PC-3 (cell line): ENCODE results near the gene OR5H15. TPM values are rescaled to one million over a fixed set of nuclear protein-coding genes. Genes with fewer than 3 reads are reported as not detected.

Experiments
- ATAC-seq: fragments of 200-7000 bp; cut with Tn5 transposase; 2 replicates; pipeline ENCODE4 v1.9.1; 2020; ENCODE audit warnings: mild to moderate bottlenecking, moderate library complexity
- BruUV-seq: library from RNA; stranded (reverse); fragments of 400-500 nt; replicated peaks from 2 replicates; lab custom pipeline; 2021; lab: Mats Ljungman, UMichigan
- CTCF ChIA-PET: fragments of 300-600 bp; sonication (Branson Sonifier 250); formaldehyde crosslinking; loops from one replicate; lab custom pipeline; 2022; ENCODE audit warnings: antibody characterized with exemption; lab: Charles Lee
- POLR2A ChIA-PET: fragments of 300-600 bp; sonication (Branson Sonifier 250); formaldehyde crosslinking; loops from one replicate; lab custom pipeline; 2022; ENCODE audit warnings: antibody characterized with exemption; ENCODE audit not compliant: unreplicated experiment; lab: Charles Lee
- DNase-seq: peaks from one replicate; pipeline ENCODE4 v3.0.0-alpha.2; 2015
- H2AFZ ChIP-seq: fragments of 300-600 bp; sonication (generic); 2 replicates; pipeline ENCODE4 v1.6.0; 2016; ENCODE audit warnings: antibody characterized with exemption, low read length
- H3F3A ChIP-seq: fragments of 300-600 bp; sonication (generic); one replicate; pipeline ENCODE4 v1.6.0; 2017; ENCODE audit warnings: antibody characterized with exemption, low read length, control low read depth, mild to moderate bottlenecking; ENCODE audit not compliant: unreplicated experiment
- H3K27ac ChIP-seq: fragments of 300-600 bp; sonication (generic); 2 replicates; pipeline ENCODE4 v1.5.1; 2016; ENCODE audit warnings: mild to moderate bottlenecking, low read length
- H3K27me3 ChIP-seq: fragments of 300-600 bp; sonication (generic); 2 replicates; pipeline ENCODE4 v1.6.1; 2016; ENCODE audit warnings: low read length, mixed read lengths
- H3K36me3 ChIP-seq: fragments of 300-600 bp; sonication (generic); 2 replicates; pipeline ENCODE4 v1.6.1; 2016; ENCODE audit warnings: low read depth, mixed run types, low read length, mixed read lengths
- H3K4me1 ChIP-seq: fragments of 300-600 bp; sonication (generic); 2 replicates; pipeline ENCODE4 v1.5.1; 2016; ENCODE audit warnings: low read length; ENCODE audit not compliant: insufficient read depth
- H3K4me2 ChIP-seq: fragments of 300-600 bp; sonication (generic); 2 replicates; pipeline ENCODE4 v1.6.0; 2016; ENCODE audit warnings: low read length
- H3K4me3 ChIP-seq: fragments of 300-600 bp; sonication (generic); 2 replicates; pipeline ENCODE4 v1.5.1; 2016; ENCODE audit warnings: mild to moderate bottlenecking, low read length, mixed read lengths
- H3K79me2 ChIP-seq: fragments of 300-600 bp; sonication (generic); 2 replicates; pipeline ENCODE4 v1.6.1; 2017; ENCODE audit warnings: low read length, mixed read lengths
- H3K9ac ChIP-seq: fragments of 300-600 bp; sonication (generic); 2 replicates; pipeline ENCODE4 v1.6.0; 2016; ENCODE audit warnings: mild to moderate bottlenecking, low read length
- H3K9me2 ChIP-seq: fragments of 300-600 bp; sonication (generic); replicated peaks from 2 replicates; pipeline ENCODE4 v1.6.1; 2016; ENCODE audit warnings: mixed run types, low read length, mixed read lengths
- H3K9me3 ChIP-seq: fragments of 300-600 bp; sonication (generic); 2 replicates; pipeline ENCODE4 v1.6.1; 2016; ENCODE audit warnings: low read length, mixed read lengths
- H4K20me1 ChIP-seq: fragments of 300-600 bp; sonication (generic); 2 replicates; pipeline ENCODE4 v1.6.1; 2016; ENCODE audit warnings: low read length, mixed read lengths
- EZH2 ChIP-seq: fragments of 300-600 bp; sonication (generic); IDR thresholded peaks from one replicate; pipeline ENCODE4 v1.6.1; 2017; ENCODE audit warnings: antibody characterized with exemption, mild to moderate bottlenecking, low read length; ENCODE audit not compliant: unreplicated experiment
- EZH2phosphoT487 ChIP-seq: fragments of 300-600 bp; sonication (generic); IDR thresholded peaks from 2 replicates; pipeline ENCODE4 v1.6.1; 2018; ENCODE audit warnings: mild to moderate bottlenecking, antibody characterized with exemption, low read length, borderline replicate concordance
- intact Hi-C: fragments of 100-400 bp; cut with micrococcal nuclease; formaldehyde crosslinking; loops from 2 replicates; pipeline ENCODE4 v1.9.0; 2023
- total RNA-seq: library from RNA; depleted of rRNA; stranded (reverse); fragments of >200 nt; gene quantifications from 2 replicates; pipeline ENCODE4 v1.2.3, GENCODE V29; 2014; rRNA removed
- TF ChIP-seq, protein P1 (sequence below): fragments of 300-600 bp; sonication (generic); conservative IDR thresholded peaks from 2 replicates; pipeline ENCODE4 v1.5.1; 2017; ENCODE audit warnings: antibody characterized with exemption, low read depth, mild to moderate bottlenecking, low read length

Gene OR5H15
- total RNA-seq, 1 experiment from 2014 or later, result not detected

- DNase-seq, result no peak
- Histone ChIP-seq H3K4me1 (no peaks in the 10 kb centered on the region), H3K9me2 (no peaks in the 10 kb centered on the region), H3K9me3 (no peaks in the 10 kb centered on the region), H3K27me3 (peaks cover 9% of the 10 kb centered on the region; the same call in 1 of the 2 replicates), H4K20me1 (no peaks in the 10 kb centered on the region), H3K27ac (no peak overlapping the region), H3K9ac (no peak overlapping the region), H3K36me3 (no peaks in the 10 kb centered on the region), H3K4me3 (no peak overlapping the region), H2AFZ (no peak overlapping the region), H3F3A (no peaks in the 10 kb centered on the region), H3K79me2 (no peaks in the 10 kb centered on the region), H3K4me2 (no peak overlapping the region)
- intact Hi-C loops, result no loop called here
- ChIA-PET CTCF (no interaction called here), POLR2A (no interaction called here)
- TF ChIP-seq, protein P1, sequence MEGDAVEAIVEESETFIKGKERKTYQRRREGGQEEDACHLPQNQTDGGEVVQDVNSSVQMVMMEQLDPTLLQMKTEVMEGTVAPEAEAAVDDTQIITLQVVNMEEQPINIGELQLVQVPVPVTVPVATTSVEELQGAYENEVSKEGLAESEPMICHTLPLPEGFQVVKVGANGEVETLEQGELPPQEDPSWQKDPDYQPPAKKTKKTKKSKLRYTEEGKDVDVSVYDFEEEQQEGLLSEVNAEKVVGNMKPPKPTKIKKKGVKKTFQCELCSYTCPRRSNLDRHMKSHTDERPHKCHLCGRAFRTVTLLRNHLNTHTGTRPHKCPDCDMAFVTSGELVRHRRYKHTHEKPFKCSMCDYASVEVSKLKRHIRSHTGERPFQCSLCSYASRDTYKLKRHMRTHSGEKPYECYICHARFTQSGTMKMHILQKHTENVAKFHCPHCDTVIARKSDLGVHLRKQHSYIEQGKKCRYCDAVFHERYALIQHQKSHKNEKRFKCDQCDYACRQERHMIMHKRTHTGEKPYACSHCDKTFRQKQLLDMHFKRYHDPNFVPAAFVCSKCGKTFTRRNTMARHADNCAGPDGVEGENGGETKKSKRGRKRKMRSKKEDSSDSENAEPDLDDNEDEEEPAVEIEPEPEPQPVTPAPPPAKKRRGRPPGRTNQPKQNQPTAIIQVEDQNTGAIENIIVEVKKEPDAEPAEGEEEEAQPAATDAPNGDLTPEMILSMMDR, result no peak
- no peak for TF ChIP-seq EZH2phosphoT487
- TF ChIP-seq EZH2, result no peak
- BruUV-seq, result no TSS peak
- no peak for ATAC-seq
These were observed 42.7 kb downstream of the OR5H15 start for GRCh38 chr3:98209244-98209643.

GRCh38 chr3:98213276-98213675, 46.8 kb downstream of the OR5H15 start:
- no peak overlapping the region for H3K4me3 ChIP-seq
- POLR2A ChIA-PET, result no interaction called here
- H4K20me1 ChIP-seq, result no peaks in the 10 kb centered on the region
- H3K36me3 ChIP-seq, result no peaks in the 10 kb centered on the region
- no peaks in the 10 kb centered on the region for H3K79me2 ChIP-seq
- H3K9me2 ChIP-seq, result no peaks in the 10 kb centered on the region
- CTCF ChIA-PET, result no interaction called here
- H2AFZ ChIP-seq, result no peak overlapping the region
- H3K27ac ChIP-seq, result no peak overlapping the region
- no peaks in the 10 kb centered on the region for H3K9me3 ChIP-seq
- peaks cover 14% of the 10 kb centered on the region; the same call in 1 of the 2 replicates for H3K27me3 ChIP-seq
- ATAC-seq, result no peak
- TF ChIP-seq, protein P1, result no peak
- TF ChIP-seq EZH2phosphoT487 (no peak), EZH2 (no peak)
- no peak for DNase-seq
- H3K9ac ChIP-seq, result no peak overlapping the region
- no peaks in the 10 kb centered on the region for H3K4me1 ChIP-seq
- no TSS peak for BruUV-seq
- intact Hi-C loops, result no loop called here
- no peaks in the 10 kb centered on the region for H3F3A ChIP-seq
- H3K4me2 ChIP-seq, result no peak overlapping the region

GRCh38 chr3:98215051-98215450, 48.6 kb downstream of the OR5H15 start:
- Histone ChIP-seq H3K4me1 (no peaks in the 10 kb centered on the region), H3K9me2 (no peaks in the 10 kb centered on the region), H3K27ac (no peak overlapping the region), H3K36me3 (no peaks in the 10 kb centered on the region), H3K79me2 (no peaks in the 10 kb centered on the region), H2AFZ (no peak overlapping the region), H3K4me2 (no peak overlapping the region), H4K20me1 (no peaks in the 10 kb centered on the region), H3K9ac (no peak overlapping the region), H3F3A (no peaks in the 10 kb centered on the region), H3K4me3 (no peak overlapping the region), H3K9me3 (no peaks in the 10 kb centered on the region), H3K27me3 (peaks cover 14% of the 10 kb centered on the region; the same call in 1 of the 2 replicates)
- CTCF ChIA-PET, result no interaction called here
- intact Hi-C loops, result no loop called here
- no peak for ATAC-seq
- no peak for DNase-seq
- POLR2A ChIA-PET, result no interaction called here
- TF ChIP-seq EZH2 (no peak), EZH2phosphoT487 (no peak)
- TF ChIP-seq, protein P1, result no peak
- BruUV-seq, result no TSS peak

Other genes starting within 250 kb of the OR5H15 start
- 31.0 and 46.4 TPM in 2 replicates for gene RIOX2, start 194.3 kb upstream of the OR5H15 start, total RNA-seq
- gene GABRR3, start 131.4 kb upstream of the OR5H15 start, total RNA-seq, result not detected in 2 replicates
- not detected in 2 replicates for gene OR5AC2, start 79.5 kb upstream of the OR5H15 start, total RNA-seq
- not detected in 2 replicates for gene OR5H1, start 36.0 kb upstream of the OR5H15 start, total RNA-seq
- not detected in 2 replicates for gene OR5H14, start 19.2 kb upstream of the OR5H15 start, total RNA-seq
- not detected in 2 replicates for gene OR5H6, start 97.5 kb downstream of the OR5H15 start, total RNA-seq
- gene OR5H2, start 115.8 kb downstream of the OR5H15 start, total RNA-seq, result not detected in 2 replicates
- not detected in 2 replicates for gene OR5K4, start 187.2 kb downstream of the OR5H15 start, total RNA-seq
- not detected in 2 replicates for gene OR5K3, start 224.0 kb downstream of the OR5H15 start, total RNA-seq